HL-60 (cell line): ENCODE measurements around the gene ALK.

Experiments used
- DNase-seq, 2 experiments: peaks; one replicate each; pipeline ENCODE4 v3.0.0-alpha.2; 2010 to 2020; ENCODE audit warnings: low read depth in 1 of 2, low spot score in 1 of 2
- H3K27ac ChIP-seq: fragments of 250-450 bp; sonication (Bioruptor Pico); replicated peaks from 2 replicates; pipeline ENCODE4 v1.5.1; 2020; ENCODE audit warnings: mild to moderate bottlenecking, moderate library complexity
- H3K27me3 ChIP-seq: fragments of 250-450 bp; sonication (Bioruptor Pico); 2 replicates; pipeline ENCODE4 v1.5.1; 2021; ENCODE audit warnings: mild to moderate bottlenecking, moderate library complexity; ENCODE audit not compliant: insufficient read depth, poor library complexity, severe bottlenecking
- H3K4me3 ChIP-seq: replicated peaks from 2 replicates; pipeline ENCODE4 v1.5.1; 2011; ENCODE audit warnings: mild to moderate bottlenecking, control low read depth, low read length; ENCODE audit not compliant: insufficient read depth
- CTCF ChIP-seq: IDR thresholded peaks from one replicate; pipeline ENCODE4 v1.5.1; 2011; ENCODE audit warnings: low read length, control low read depth, inconsistent platforms; ENCODE audit not compliant: insufficient read depth
- GABPA ChIP-seq: IDR thresholded peaks from 2 replicates; pipeline ENCODE4 v1.6.1; 2012; ENCODE audit warnings: low read depth
- POLR2AphosphoS5 ChIP-seq: IDR thresholded peaks from 2 replicates; pipeline ENCODE4 v1.6.1; 2012; ENCODE audit warnings: low read depth
- REST ChIP-seq: IDR thresholded peaks from 2 replicates; pipeline ENCODE4 v1.6.1; 2012; ENCODE audit warnings: low read depth; ENCODE audit not compliant: insufficient replicate concordance
- SPI1 ChIP-seq: IDR thresholded peaks from 2 replicates; pipeline ENCODE4 v1.6.1; 2012; ENCODE audit warnings: low read depth, mild to moderate bottlenecking, borderline replicate concordance

The ALK gene

GRCh38 chr2:29743516-29743915 is 177.9 kb downstream of the ALK start:
- Histone ChIP-seq H3K27me3 (no peaks in the 10 kb centered on the region), H3K4me3 (no peak overlapping the region)
- DNase-seq, result no peak

GRCh38 chr2:29742656-29743055 is 178.7 kb downstream of the ALK start:
- no peak for TF ChIP-seq POLR2AphosphoS5
- TF ChIP-seq SPI1, result no peak
- no peak for TF ChIP-seq REST
- no peak for TF ChIP-seq GABPA
- Histone ChIP-seq H3K27ac (no peak overlapping the region), H3K4me3 (no peak overlapping the region), H3K27me3 (no peaks in the 10 kb centered on the region)
- DNase-seq, result no peak

More at GRCh38 chr2:29743516-29743915, 177.9 kb downstream of the ALK start:
- H3K27ac ChIP-seq, result no peak overlapping the region
- TF ChIP-seq POLR2AphosphoS5 (no peak), CTCF (no peak), GABPA (no peak), REST (no peak), SPI1 (no peak)

- Histone ChIP-seq H3K4me3 (no peak overlapping the region), H3K27me3 (no peaks in the 10 kb centered on the region), H3K27ac (no peak overlapping the region)
- DNase-seq, result no peak
- TF ChIP-seq GABPA, result no peak
- no peak for TF ChIP-seq CTCF
- TF ChIP-seq REST, result no peak
- TF ChIP-seq SPI1, result no peak
- no peak for TF ChIP-seq POLR2AphosphoS5
These were observed 180.3 kb downstream of the ALK start for GRCh38 chr2:29741132-29741531.

GRCh38 chr2:29733965-29734364 is 187.4 kb downstream of the ALK start:
- no peak for TF ChIP-seq CTCF
- no peak for TF ChIP-seq POLR2AphosphoS5
- no peak for TF ChIP-seq GABPA
- TF ChIP-seq SPI1, result no peak
- TF ChIP-seq REST, result no peak
- no peak overlapping the region for H3K27ac ChIP-seq
- DNase-seq, result no peak

More at GRCh38 chr2:29733965-29734364, 187.4 kb downstream of the ALK start:
- H3K4me3 ChIP-seq, result no peak overlapping the region
- H3K27me3 ChIP-seq, result no peaks in the 10 kb centered on the region
